CD14-positive monocyte (primary cell): ENCODE results near the gene TFEC. TPM values are rescaled to one million over a fixed set of nuclear protein-coding genes. Genes with fewer than 3 reads are reported as not detected.
"Not testable (repeated sequence)": the region's sequence is repeated elsewhere in the genome, so short reads cannot be mapped to it uniquely, and the experiment has no call there.

Source experiments
- DNase-seq, 3 donors: peaks; one replicate each; pipeline ENCODE4 v3.0.0-alpha.2; 2011 to 2022
- H2AFZ ChIP-seq: 2 replicates; pipeline ENCODE4 v1.6.0; 2012; ENCODE audit warnings: mild to moderate bottlenecking, low read depth, low read length, inconsistent platforms; ENCODE audit not compliant: insufficient read depth, poor library complexity, severe bottlenecking
- H3K27ac ChIP-seq, 2 donors: 1 replicate in 1 of 2; 2 replicates in 1 of 2; pipeline ENCODE4 v1.5.1; 2012 to 2013; ENCODE audit warnings: low read length in 2 of 2, control low read depth in 1 of 2, inconsistent platforms in 1 of 2, low read depth in 1 of 2, mild to moderate bottlenecking in 1 of 2
- H3K27me3 ChIP-seq, 2 donors: one replicate each; pipeline versions ENCODE4 v1.6.0 to v1.6.1; 2011 to 2013; ENCODE audit warnings: low read length in 2 of 2; ENCODE audit not compliant: control insufficient read depth in 2 of 2, insufficient read depth in 2 of 2
- H3K36me3 ChIP-seq, 2 donors: replicated peaks in 1 of 2; 1 replicate in 1 of 2; 2 replicates in 1 of 2; pipeline versions ENCODE4 v1.5.1 to v1.6.1; 2012 to 2013; ENCODE audit warnings: low read length in 2 of 2, control low read depth in 1 of 2, inconsistent platforms in 1 of 2, mild to moderate bottlenecking in 1 of 2; ENCODE audit not compliant: insufficient read depth in 2 of 2, control insufficient read depth in 1 of 2
- H3K4me1 ChIP-seq, 2 donors: 1 replicate in 1 of 2; 2 replicates in 1 of 2; pipeline versions ENCODE4 v1.5.1 to v1.6.1; 2012 to 2013; ENCODE audit warnings: low read length in 2 of 2, control low read depth in 1 of 2, inconsistent platforms in 1 of 2, mild to moderate bottlenecking in 1 of 2, moderate library complexity in 1 of 2; ENCODE audit not compliant: insufficient read depth in 2 of 2, control insufficient read depth in 1 of 2
- H3K4me2 ChIP-seq: replicated peaks from 2 replicates; pipeline ENCODE3; 2012; ENCODE audit warnings: low read length, moderate library complexity, mild to moderate bottlenecking; ENCODE audit not compliant: poor library complexity, severe bottlenecking; ENCODE audit errors: extremely low read depth
- H3K4me3 ChIP-seq, 3 experiments: fragments of 200-600 bp in 1 of 3; sonication (generic) in 1 of 3; replicated peaks in 1 of 3; 1 replicate in 2 of 3; 2 replicates in 1 of 3; pipeline ENCODE4 v1.5.1; 2011 to 2013; ENCODE audit warnings: low read length in 3 of 3, mild to moderate bottlenecking in 3 of 3, control low read depth in 2 of 3, low read depth in 2 of 3, inconsistent platforms in 1 of 3, moderate library complexity in 1 of 3
- H3K79me2 ChIP-seq: 2 replicates; pipeline ENCODE4 v1.6.0; 2012; ENCODE audit warnings: mild to moderate bottlenecking, control low read depth, inconsistent platforms, low read length, moderate library complexity; ENCODE audit not compliant: insufficient read depth
- H3K9ac ChIP-seq: 2 replicates; pipeline ENCODE4 v1.6.0; 2017; ENCODE audit warnings: low read length, mild to moderate bottlenecking; ENCODE audit not compliant: insufficient read depth, poor library complexity, severe bottlenecking
- H3K9me3 ChIP-seq, 2 donors: replicated peaks in 1 of 2; 1 replicate in 1 of 2; 2 replicates in 1 of 2; pipeline versions ENCODE4 v1.5.1 to v1.6.1; 2012 to 2013; ENCODE audit warnings: low read length in 2 of 2, control low read depth in 1 of 2; ENCODE audit not compliant: control insufficient read depth in 1 of 2, insufficient read depth in 1 of 2
- H4K20me1 ChIP-seq: 2 replicates; pipeline ENCODE4 v1.6.0; 2012; ENCODE audit warnings: mild to moderate bottlenecking, low read length, control low read depth, moderate library complexity; ENCODE audit not compliant: insufficient read depth
- H3K27ac Mint-ChIP-seq, 7 donors: one replicate each; pipeline ENCODE4 v1.8.0; 2020; ENCODE audit warnings: mild to moderate bottlenecking in 7 of 7, mixed read lengths in 7 of 7, moderate library complexity in 6 of 7, inconsistent platforms in 2 of 7
- H3K27me3 Mint-ChIP-seq, 3 donors: one replicate each; pipeline ENCODE4 v1.8.0; 2021 to 2022; ENCODE audit warnings: low read depth in 3 of 3, mild to moderate bottlenecking in 3 of 3, mixed read lengths in 3 of 3, moderate library complexity in 3 of 3, inconsistent platforms in 1 of 3
- H3K36me3 Mint-ChIP-seq, 2 donors: one replicate each; pipeline ENCODE4 v1.8.0; 2020; ENCODE audit warnings: mixed read lengths in 2 of 2, inconsistent platforms in 1 of 2, mild to moderate bottlenecking in 1 of 2
- H3K4me1 Mint-ChIP-seq: one replicate; pipeline ENCODE4 v1.8.0; 2020; ENCODE audit warnings: mild to moderate bottlenecking, mixed read lengths
- H3K4me3 Mint-ChIP-seq, 2 donors: one replicate each; pipeline ENCODE4 v1.8.0; 2020; ENCODE audit warnings: mild to moderate bottlenecking in 2 of 2, mixed read lengths in 2 of 2, moderate library complexity in 1 of 2
- H3K9me3 Mint-ChIP-seq, 7 donors: one replicate each; pipeline ENCODE4 v1.8.0; 2020 to 2022; ENCODE audit warnings: mixed read lengths in 7 of 7, mild to moderate bottlenecking in 6 of 7, moderate library complexity in 6 of 7, inconsistent platforms in 2 of 7
- WGBS: methylation state at CpG from one replicate; pipeline ENCODE4 v1.1.5; 2013; ENCODE audit warnings: missing lambda C conversion rate; ENCODE audit not compliant: insufficient coverage; 5-methylcytosine and 5-hydroxymethylcytosine counted together
- intact Hi-C, 2 donors: fragments of 100-400 bp; cut with micrococcal nuclease; formaldehyde crosslinking; loops; one replicate each; pipeline versions ENCODE4 v1.15.0 to v1.15.1; 2023
- polyA plus RNA-seq, 3 donors: library from polyadenylated mRNA; depleted of rRNA in 1 of 3; unstranded in 2 of 3; stranded (reverse) in 1 of 3; fragments of 300-500 nt in 2 of 3; fragments of >200 nt in 1 of 3; fragmentation: Illumina TruSeq in 2 of 3; gene quantifications; 1 replicate in 2 of 3; 2 replicates in 1 of 3; pipeline ENCODE4 v1.2.3, GENCODE V29; 2012 to 2021
- TF ChIP-seq, protein P1 (sequence below): fragments of 200-600 bp; IDR thresholded peaks from one replicate; pipeline ENCODE4 v1.8.0; 2022; ENCODE audit warnings: antibody characterized with exemption, mild to moderate bottlenecking

TFEC gene
- polyA plus RNA-seq, 3 donors = 13.3 to 55.9 (median 17.4) TPM

- no peak overlapping the region for H3K27ac Mint-ChIP-seq
- peaks cover 19 to 22% of the 10 kb centered on the region in 2 donors for H3K36me3 Mint-ChIP-seq
- Histone ChIP-seq H3K79me2 (no peaks in the 10 kb centered on the region), H3K27ac (no peak overlapping the region), H3K27me3 (no peaks in the 10 kb centered on the region), H3K36me3 (peaks cover 18 to 38% of the 10 kb centered on the region in 2 donors), H3K4me2 (no peak overlapping the region), H3K4me1 (no peaks in the 10 kb centered on the region), H4K20me1 (no peaks in the 10 kb centered on the region), H2AFZ (no peak overlapping the region), H3K9me3 (no peaks in the 10 kb centered on the region), H3K9ac (no peak overlapping the region), H3K4me3 (no peak overlapping the region)
- TF ChIP-seq, protein P1, sequence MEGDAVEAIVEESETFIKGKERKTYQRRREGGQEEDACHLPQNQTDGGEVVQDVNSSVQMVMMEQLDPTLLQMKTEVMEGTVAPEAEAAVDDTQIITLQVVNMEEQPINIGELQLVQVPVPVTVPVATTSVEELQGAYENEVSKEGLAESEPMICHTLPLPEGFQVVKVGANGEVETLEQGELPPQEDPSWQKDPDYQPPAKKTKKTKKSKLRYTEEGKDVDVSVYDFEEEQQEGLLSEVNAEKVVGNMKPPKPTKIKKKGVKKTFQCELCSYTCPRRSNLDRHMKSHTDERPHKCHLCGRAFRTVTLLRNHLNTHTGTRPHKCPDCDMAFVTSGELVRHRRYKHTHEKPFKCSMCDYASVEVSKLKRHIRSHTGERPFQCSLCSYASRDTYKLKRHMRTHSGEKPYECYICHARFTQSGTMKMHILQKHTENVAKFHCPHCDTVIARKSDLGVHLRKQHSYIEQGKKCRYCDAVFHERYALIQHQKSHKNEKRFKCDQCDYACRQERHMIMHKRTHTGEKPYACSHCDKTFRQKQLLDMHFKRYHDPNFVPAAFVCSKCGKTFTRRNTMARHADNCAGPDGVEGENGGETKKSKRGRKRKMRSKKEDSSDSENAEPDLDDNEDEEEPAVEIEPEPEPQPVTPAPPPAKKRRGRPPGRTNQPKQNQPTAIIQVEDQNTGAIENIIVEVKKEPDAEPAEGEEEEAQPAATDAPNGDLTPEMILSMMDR = no peak
- H3K4me1 Mint-ChIP-seq = no peaks in the 10 kb centered on the region
- no peak for DNase-seq
- H3K4me3 Mint-ChIP-seq = no peak overlapping the region
- intact Hi-C loops = no loop called here
- no CpG with 5 or more reads among the region's 4 CpGs for WGBS
- no peaks in the 10 kb centered on the region for H3K27me3 Mint-ChIP-seq
- H3K9me3 Mint-ChIP-seq = peaks cover 0 to 5% (median 0%) of the 10 kb centered on the region in 7 donors
Measured at GRCh38 chr7:115933471-115933870, 97.1 kb downstream of the TFEC start.

- peaks cover 17 to 19% of the 10 kb centered on the region in 2 donors for H3K36me3 Mint-ChIP-seq
- no peaks in the 10 kb centered on the region for H3K9me3 ChIP-seq
- WGBS = no CpG with 5 or more reads among the region's 2 CpGs
- intact Hi-C loops = no loop called here
- H3K9ac ChIP-seq = no peak overlapping the region
- no peak overlapping the region for H3K4me2 ChIP-seq
- no peaks in the 10 kb centered on the region for H4K20me1 ChIP-seq
- DNase-seq = no peak
- no peaks in the 10 kb centered on the region for H3K27me3 ChIP-seq
- H2AFZ ChIP-seq = no peak overlapping the region
- no peaks in the 10 kb centered on the region for H3K79me2 ChIP-seq
- no peak overlapping the region for H3K27ac ChIP-seq
- H3K4me3 Mint-ChIP-seq = no peak overlapping the region
- no peaks in the 10 kb centered on the region for H3K4me1 Mint-ChIP-seq
- no peaks in the 10 kb centered on the region for H3K27me3 Mint-ChIP-seq
- H3K4me1 ChIP-seq = no peaks in the 10 kb centered on the region
- peak overlapping the region in 1 of 7 donors; percentile 2 for H3K27ac Mint-ChIP-seq
- H3K9me3 Mint-ChIP-seq = peaks cover 0 to 5% (median 0%) of the 10 kb centered on the region in 7 donors
- TF ChIP-seq, protein P1 = no peak
- no peak overlapping the region for H3K4me3 ChIP-seq
- H3K36me3 ChIP-seq = peaks cover 13 to 32% of the 10 kb centered on the region in 2 donors
Measured at GRCh38 chr7:115932880-115933279, 97.7 kb downstream of the TFEC start.

- H3K27me3 ChIP-seq, H2AFZ ChIP-seq, H4K20me1 ChIP-seq, H3K36me3 ChIP-seq, intact Hi-C loops, H3K27ac Mint-ChIP-seq, H3K27ac ChIP-seq, H3K9me3 ChIP-seq, DNase-seq, H3K4me1 ChIP-seq, H3K4me3 ChIP-seq, H3K27me3 Mint-ChIP-seq, H3K4me3 Mint-ChIP-seq, H3K36me3 Mint-ChIP-seq, H3K79me2 ChIP-seq, H3K9ac ChIP-seq, H3K4me1 Mint-ChIP-seq, H3K4me2 ChIP-seq, H3K9me3 Mint-ChIP-seq: not testable (repeated sequence)
- WGBS = no CpG with 5 or more reads among the region's 4 CpGs
Measured at GRCh38 chr7:115930184-115930583, 100.4 kb downstream of the TFEC start.
